A549 (cell line): ENCODE measurements around the gene USP9X. TPM values are rescaled to one million over a fixed set of nuclear protein-coding genes. Genes with fewer than 3 reads are reported as not detected.

Source experiments
- ATAC-seq, 2 experiments: fragments of 200-7000 bp in 1 of 2; fragments of >200 bp in 1 of 2; cut with Nextera tagmentation in 1 of 2; cut with Tn5 transposase in 1 of 2; 3 replicates each; pipeline versions ENCODE4 v1.8.0 to v1.9.1; 2018 to 2020; ENCODE audit warnings: mild to moderate bottlenecking in 1 of 2, moderate library complexity in 1 of 2
- CTCF ChIA-PET: fragments of 300-600 bp; sonication (Branson Sonifier 250); formaldehyde crosslinking; extraction: SDS; loops from one replicate; lab custom pipeline; 2021; ENCODE audit warnings: antibody characterized with exemption, inconsistent platforms; lab: Yijun Ruan, JAX
- POLR2A ChIA-PET: fragments of 350-600 bp; formaldehyde crosslinking; extraction: SDS; loops from one replicate; lab custom pipeline; 2021; ENCODE audit warnings: antibody characterized with exemption, inconsistent platforms; lab: Yijun Ruan, JAX
- DNase-seq, 2 experiments: peaks; one replicate each; pipeline versions ENCODE4 v3.0.0 to v3.0.0-alpha.2; 2011 to 2016; ENCODE audit warnings: low read depth in 1 of 2, low spot score in 1 of 2
- FAIRE-seq: peaks from 2 replicates; lab custom pipeline; 2011; peaks lifted over from hg19 to GRCh38; lab: Jason Lieb, UNC
- H3K27ac ChIP-seq, 2 experiments: fragments of >200 bp; sonication (Bioruptor Twin); formaldehyde crosslinking; 3 replicates each; pipeline ENCODE4 v1.5.1; 2016 to 2017
- H3K4me1 ChIP-seq: fragments of >200 bp; sonication (Bioruptor Twin); formaldehyde crosslinking; 3 replicates; pipeline ENCODE4 v1.6.1; 2016
- H3K4me2 ChIP-seq: fragments of >200 bp; sonication (Bioruptor Twin); formaldehyde crosslinking; 3 replicates; pipeline ENCODE4 v1.6.1; 2016
- H3K4me3 ChIP-seq: fragments of >200 bp; sonication (Bioruptor Twin); formaldehyde crosslinking; 3 replicates; pipeline ENCODE4 v1.5.1; 2016
- H3K9me3 ChIP-seq: fragments of >200 bp; sonication (Bioruptor Twin); formaldehyde crosslinking; 3 replicates; pipeline ENCODE4 v1.6.1; 2016
- CEBPB ChIP-seq, 2 experiments: fragments of >200 bp in 1 of 2; sonication (Bioruptor Twin) in 1 of 2; formaldehyde crosslinking in 1 of 2; IDR thresholded peaks; 2 replicates each; pipeline ENCODE4 v1.6.1; 2012 to 2016
- CHD2 ChIP-seq: fragments of 150-350 bp; IDR thresholded peaks from 2 replicates; pipeline ENCODE4 v1.6.1; 2014; ENCODE audit warnings: low read length; ENCODE audit not compliant: partially characterized antibody
- CHD4 ChIP-seq: fragments of 200-600 bp; sonication (generic); IDR thresholded peaks from 2 replicates; pipeline ENCODE4 v1.6.1; 2016; ENCODE audit warnings: antibody characterized with exemption, mild to moderate bottlenecking, borderline replicate concordance
- E2F6 ChIP-seq: IDR thresholded peaks from 2 replicates; pipeline ENCODE4 v1.6.1; 2012; ENCODE audit warnings: low read depth, borderline replicate concordance
- EHMT2 ChIP-seq: fragments of 200-600 bp; sonication (generic); IDR thresholded peaks from 2 replicates; pipeline ENCODE4 v1.6.1; 2016; ENCODE audit warnings: antibody characterized with exemption, low read depth, mild to moderate bottlenecking, moderate library complexity
- HDAC2 ChIP-seq: fragments of 200-600 bp; sonication (generic); IDR thresholded peaks from 2 replicates; pipeline ENCODE4 v1.6.1; 2016
- HOXA7 ChIP-seq: fragments of 250-450 bp; sonication (Bioruptor Pico); IDR thresholded peaks from 2 replicates; pipeline ENCODE4 v1.5.0; 2020; ENCODE audit warnings: mild to moderate bottlenecking, moderate library complexity
- JUN ChIP-seq, 2 experiments: fragments of >200 bp; sonication (Bioruptor Twin); formaldehyde crosslinking; IDR thresholded peaks; 2 replicates in 1 of 2; 3 replicates in 1 of 2; pipeline ENCODE4 v1.6.1; 2016 to 2017
- JUNB ChIP-seq: fragments of >200 bp; sonication (Bioruptor Twin); formaldehyde crosslinking; IDR thresholded peaks from 2 replicates; pipeline ENCODE4 v1.6.1; 2016
- KDM1A ChIP-seq: fragments of 200-600 bp; sonication (generic); IDR thresholded peaks from 2 replicates; pipeline ENCODE4 v1.6.1; 2016; ENCODE audit warnings: low read depth, mild to moderate bottlenecking
- MAFK ChIP-seq: fragments of 450-650 bp; IDR thresholded peaks from 2 replicates; pipeline ENCODE4 v1.6.1; 2014; ENCODE audit not compliant: partially characterized antibody
- MAX ChIP-seq: IDR thresholded peaks from 2 replicates; pipeline ENCODE4 v1.6.1; 2012
- MYC ChIP-seq: IDR thresholded peaks from 2 replicates; pipeline ENCODE4 v1.6.1; 2012; ENCODE audit warnings: mild to moderate bottlenecking, inconsistent platforms, low read length, improper control_type of control experiment, borderline replicate concordance
- NFE2L2 ChIP-seq: fragments of 150-350 bp; conservative IDR thresholded peaks from 2 replicates; pipeline ENCODE4 v1.6.1; 2014; ENCODE audit warnings: low read length
- NPAS2 ChIP-seq: fragments of 250-450 bp; sonication (Bioruptor Pico); IDR thresholded peaks from 2 replicates; pipeline ENCODE4 v1.8.0; 2022; ENCODE audit warnings: mild to moderate bottlenecking, moderate library complexity, borderline replicate concordance
- NR3C1 ChIP-seq: fragments of >200 bp; sonication (Bioruptor Twin); formaldehyde crosslinking; IDR thresholded peaks from 3 replicates; pipeline ENCODE4 v1.6.1; 2017
- RAD21 ChIP-seq, 2 experiments: fragments of >200 bp in 1 of 2; sonication (Bioruptor Twin) in 1 of 2; formaldehyde crosslinking in 1 of 2; IDR thresholded peaks in 1 of 2; conservative IDR thresholded peaks in 1 of 2; 2 replicates in 1 of 2; 3 replicates in 1 of 2; pipeline ENCODE4 v1.6.1; 2012 to 2018; ENCODE audit warnings: inconsistent platforms in 1 of 2
- RARB ChIP-seq: fragments of 250-450 bp; sonication (Bioruptor Pico); IDR thresholded peaks from 2 replicates; pipeline ENCODE4 v1.8.0; 2021; ENCODE audit warnings: mild to moderate bottlenecking, moderate library complexity
- RFX5 ChIP-seq: fragments of 450-650 bp; IDR thresholded peaks from 2 replicates; pipeline ENCODE4 v1.7.1; 2014; ENCODE audit warnings: antibody characterized with exemption, mild to moderate bottlenecking, moderate library complexity
- SMC3 ChIP-seq: fragments of >200 bp; sonication (Bioruptor Twin); formaldehyde crosslinking; IDR thresholded peaks from 3 replicates; pipeline ENCODE4 v1.6.1; 2018; ENCODE audit warnings: inconsistent platforms
- TP53 ChIP-seq: fragments of 250-450 bp; sonication (Bioruptor Pico); IDR thresholded peaks from 2 replicates; pipeline ENCODE4 v1.5.0; 2021; ENCODE audit warnings: mild to moderate bottlenecking, moderate library complexity
- USF2 ChIP-seq: fragments of 450-650 bp; IDR thresholded peaks from 2 replicates; pipeline ENCODE4 v1.6.1; 2014; ENCODE audit warnings: antibody characterized with exemption
- ZNF302 ChIP-seq: fragments of 250-450 bp; sonication (Bioruptor Pico); IDR thresholded peaks from 2 replicates; pipeline ENCODE4 v1.9.0; 2021; ENCODE audit warnings: inconsistent platforms, mild to moderate bottlenecking, moderate library complexity
- WGBS: methylation state at CpG from one replicate; pipeline ENCODE4 v1.1.6; 2017; ENCODE audit errors: missing lambda C conversion rate; 5-methylcytosine and 5-hydroxymethylcytosine counted together
- polyA plus RNA-seq, 4 experiments: library from polyadenylated mRNA; depleted of rRNA in 3 of 4; stranded (reverse); fragments of >200 nt; fragmentation: RNase III in 1 of 4; extraction: RNeasy Plus Mini Kit Qiagen cat#74134 plus additional on column Dnase treatment in 1 of 4; gene quantifications; 2 replicates in 3 of 4; 3 replicates in 1 of 4; pipeline ENCODE4 v1.2.3, GENCODE V29; 2011 to 2017
- TF ChIP-seq, protein P1 (sequence below): fragments of >200 bp; sonication (Bioruptor Twin); formaldehyde crosslinking; IDR thresholded peaks from 3 replicates; pipeline ENCODE4 v1.5.1; 2016
- TF ChIP-seq, protein P2 (sequence below): fragments of >200 bp; sonication (Bioruptor Twin); formaldehyde crosslinking; IDR thresholded peaks from 2 replicates; pipeline ENCODE4 v1.6.1; 2016

The USP9X gene
- polyA plus RNA-seq, 2 of the 4 experiments (the other 2 are of a cell fraction): 30.7 to 70.4 TPM

DNA sequence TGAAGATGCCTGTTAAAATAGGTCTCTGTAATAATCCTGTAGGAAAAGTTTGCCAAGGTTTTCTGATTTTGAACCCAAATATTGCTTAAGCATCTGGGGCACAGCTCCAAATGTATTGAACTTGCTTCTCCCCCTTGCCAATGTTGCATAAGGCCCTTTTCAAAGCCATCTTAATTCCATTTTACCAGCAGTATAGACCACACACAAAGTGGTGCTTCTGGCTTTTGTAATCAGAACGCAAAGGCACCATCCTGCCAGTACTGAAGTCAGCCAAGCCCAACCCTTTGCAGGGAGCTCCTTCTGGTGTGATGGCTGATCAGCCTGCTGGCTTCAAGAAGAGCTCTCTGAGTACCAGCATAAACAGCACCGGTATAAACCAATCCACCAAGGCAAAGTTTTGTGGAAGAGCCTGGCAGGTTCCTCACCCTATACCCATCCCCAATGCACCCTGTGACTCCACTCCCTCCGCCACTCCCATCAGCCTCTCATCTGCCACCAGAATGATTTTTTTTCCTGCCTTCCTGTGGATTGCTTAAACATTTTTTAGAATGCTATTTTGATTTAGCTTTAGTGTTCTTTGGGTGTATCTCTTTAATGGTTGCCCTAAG, 39.2 kb upstream of the USP9X start:
- peak in 1 of 2 experiments; percentile 48 for DNase-seq
- ChIA-PET POLR2A (interaction anchor here (3.0 kb wide), 1 partner anchor 39 kb away, joined by 12 read pairs; the partner anchor contains the start of gene USP9X), CTCF (no interaction called here)
- Histone ChIP-seq H3K9me3 (no peaks in the 10 kb centered on the region), H3K4me1 (peaks cover 47% of the 10 kb centered on the region), H3K4me2 (peak overlapping the region; percentile 62), H3K27ac (peak overlapping the region; percentile 69 to 81), H3K4me3 (no peak overlapping the region)
- no peak for FAIRE-seq
- 35% methylated on average over 3 of the region's 3 CpGs for WGBS
- TF ChIP-seq RAD21 (conservative IDR thresholded peaks at IDR 0.05 in 1 of 2, IDR thresholded peaks at IDR 0.05 in 1 of 2) (no peak; a peak in 1 of 5 replicates), JUN (IDR thresholded peaks at IDR 0.05) (peak in 1 of 2 experiments; percentile 33; a peak in 1 of 5 replicates), CEBPB (IDR thresholded peaks at IDR 0.05) (peak; percentile 61 to 63), SMC3 (0 out of 3 replicates have a peak, but pooled peaks have one; percentile 11)
- peak; percentile 64 to 82 for ATAC-seq

GRCh38 chrX:41047878-41048534, 37.2 kb upstream of the USP9X start:
- peak overlapping the region; percentile 69 to 82 for H3K27ac ChIP-seq
- DNase-seq: peak in 1 of 2 experiments; percentile 47
- H3K4me2 ChIP-seq: peak overlapping the region; percentile 62
- ATAC-seq: peak in 1 of 2 experiments; percentile 79; a peak in 4 of 6 replicates
- TF ChIP-seq NFE2L2 (no peak), HOXA7 (no peak), JUNB (no peak), MAX (no peak), NR3C1 (no peak), KDM1A (no peak), ZNF302 (CRISPR knock-in tag) (no peak), CHD2 (no peak), RARB (no peak), HDAC2 (no peak), NPAS2 (no peak), EHMT2 (no peak), MYC (no peak), E2F6 (no peak)
- TF ChIP-seq, protein P1, sequence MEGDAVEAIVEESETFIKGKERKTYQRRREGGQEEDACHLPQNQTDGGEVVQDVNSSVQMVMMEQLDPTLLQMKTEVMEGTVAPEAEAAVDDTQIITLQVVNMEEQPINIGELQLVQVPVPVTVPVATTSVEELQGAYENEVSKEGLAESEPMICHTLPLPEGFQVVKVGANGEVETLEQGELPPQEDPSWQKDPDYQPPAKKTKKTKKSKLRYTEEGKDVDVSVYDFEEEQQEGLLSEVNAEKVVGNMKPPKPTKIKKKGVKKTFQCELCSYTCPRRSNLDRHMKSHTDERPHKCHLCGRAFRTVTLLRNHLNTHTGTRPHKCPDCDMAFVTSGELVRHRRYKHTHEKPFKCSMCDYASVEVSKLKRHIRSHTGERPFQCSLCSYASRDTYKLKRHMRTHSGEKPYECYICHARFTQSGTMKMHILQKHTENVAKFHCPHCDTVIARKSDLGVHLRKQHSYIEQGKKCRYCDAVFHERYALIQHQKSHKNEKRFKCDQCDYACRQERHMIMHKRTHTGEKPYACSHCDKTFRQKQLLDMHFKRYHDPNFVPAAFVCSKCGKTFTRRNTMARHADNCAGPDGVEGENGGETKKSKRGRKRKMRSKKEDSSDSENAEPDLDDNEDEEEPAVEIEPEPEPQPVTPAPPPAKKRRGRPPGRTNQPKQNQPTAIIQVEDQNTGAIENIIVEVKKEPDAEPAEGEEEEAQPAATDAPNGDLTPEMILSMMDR: no peak
- H3K4me1 ChIP-seq: peaks cover 47% of the 10 kb centered on the region
- no peaks in the 10 kb centered on the region for H3K9me3 ChIP-seq
- no peak for FAIRE-seq
- ChIA-PET CTCF (no interaction called here), POLR2A (no interaction called here)
- no peak overlapping the region for H3K4me3 ChIP-seq
- 47% methylated on average over 8 of the region's 8 CpGs for WGBS

DNA sequence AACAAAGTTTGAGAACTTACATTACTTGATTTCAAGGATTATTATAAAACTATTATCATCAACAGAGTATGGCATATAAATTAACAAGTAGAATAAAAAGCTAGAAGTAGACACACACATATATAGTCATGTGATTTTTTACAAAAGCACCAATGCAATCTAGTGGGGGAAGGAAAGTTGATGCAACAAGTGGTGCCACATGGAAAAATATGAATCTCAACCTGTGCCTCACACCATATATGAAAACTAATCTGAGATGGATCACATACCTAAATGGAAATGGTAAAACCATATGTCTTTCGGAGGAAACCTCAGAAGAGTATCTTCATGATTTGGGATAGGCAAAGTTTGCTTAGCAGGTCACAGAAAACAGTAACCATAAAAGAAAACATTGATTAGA, 34.9 kb upstream of the USP9X start:
- no peak for TF ChIP-seq MAFK
- TF ChIP-seq, protein P2, sequence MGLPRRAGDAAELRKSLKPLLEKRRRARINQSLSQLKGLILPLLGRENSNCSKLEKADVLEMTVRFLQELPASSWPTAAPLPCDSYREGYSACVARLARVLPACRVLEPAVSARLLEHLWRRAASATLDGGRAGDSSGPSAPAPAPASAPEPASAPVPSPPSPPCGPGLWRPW: no peak
- no peak for TF ChIP-seq RAD21 (conservative IDR thresholded peaks at IDR 0.05 in 1 of 2, IDR thresholded peaks at IDR 0.05 in 1 of 2)
- no peak for TF ChIP-seq JUN (IDR thresholded peaks at IDR 0.05)
- no peak for TF ChIP-seq TP53
- TF ChIP-seq USF2: no peak
- TF ChIP-seq RFX5: no peak
- no peak for TF ChIP-seq CHD4
- Histone ChIP-seq H3K27ac (no peak overlapping the region), H3K4me1 (peaks cover 32% of the 10 kb centered on the region), H3K4me2 (no peak overlapping the region), H3K4me3 (no peak overlapping the region), H3K9me3 (no peaks in the 10 kb centered on the region)
- DNase-seq (no peak), FAIRE-seq (no peak), ATAC-seq (no peak)
- WGBS: 91% methylated on average over 1 of the region's 1 CpG
- ChIA-PET CTCF (no interaction called here), POLR2A (no interaction called here)
